HepG2 (cell line): ENCODE measurements around the gene RP2. TPM values are rescaled to one million over a fixed set of nuclear protein-coding genes. Genes with fewer than 3 reads are reported as not detected.

ENCODE experiments used
- ARID5B ChIP-seq: IDR thresholded peaks from 2 replicates; pipeline ENCODE4 v1.4.0; 2020; ENCODE audit warnings: mild to moderate bottlenecking, missing genetic modification reagents
- HES4 ChIP-seq: sonication (generic); formaldehyde crosslinking; IDR thresholded peaks from 2 replicates; pipeline ENCODE4 v1.9.0; 2021; ENCODE audit warnings: mild to moderate bottlenecking, missing genetic modification reagents, borderline replicate concordance
- KMT2B ChIP-seq: IDR thresholded peaks from 2 replicates; pipeline ENCODE4 v1.6.1; 2016; ENCODE audit warnings: missing genetic modification reagents, missing compliant biosample characterization
- NFE2 ChIP-seq: sonication (generic); formaldehyde crosslinking; IDR thresholded peaks from 2 replicates; pipeline ENCODE4 v1.4.0; 2020; ENCODE audit warnings: missing genetic modification reagents
- POLR2A ChIP-seq, 2 experiments: IDR thresholded peaks; 2 replicates each; pipeline ENCODE4 v1.6.1; 2011; ENCODE audit warnings: low read depth in 2 of 2, low read length in 2 of 2, mild to moderate bottlenecking in 1 of 2, moderate library complexity in 1 of 2; ENCODE audit not compliant: insufficient read depth in 1 of 2
- RBM22 ChIP-seq: fragments of 200-400 bp; formaldehyde crosslinking; optimal IDR thresholded peaks from 2 replicates; pipeline ENCODE3; 2017; ENCODE audit warnings: mild to moderate bottlenecking, low read length, moderate library complexity
- TBP ChIP-seq: sonication (generic); formaldehyde crosslinking; IDR thresholded peaks from 2 replicates; pipeline ENCODE4 v1.5.0; 2020; ENCODE audit warnings: missing genetic modification reagents
- ZC3H4 ChIP-seq: sonication (generic); formaldehyde crosslinking; IDR thresholded peaks from 2 replicates; pipeline ENCODE4 v1.4.0; 2020; ENCODE audit warnings: missing genetic modification reagents, borderline replicate concordance
- ZNF30 ChIP-seq: sonication (generic); formaldehyde crosslinking; IDR thresholded peaks from 2 replicates; pipeline ENCODE4 v1.5.0; 2020; ENCODE audit warnings: mild to moderate bottlenecking, missing genetic modification reagents
- ZNF34 ChIP-seq: sonication (generic); formaldehyde crosslinking; IDR thresholded peaks from 2 replicates; pipeline ENCODE4 v1.4.0; 2020; ENCODE audit warnings: mild to moderate bottlenecking, missing genetic modification reagents, borderline replicate concordance
- ZNF605 ChIP-seq: sonication (generic); formaldehyde crosslinking; IDR thresholded peaks from 2 replicates; pipeline ENCODE4 v1.8.0; 2022; ENCODE audit warnings: mild to moderate bottlenecking, missing genetic modification reagents
- ZNF781 ChIP-seq: sonication (generic); formaldehyde crosslinking; IDR thresholded peaks from 2 replicates; pipeline ENCODE4 v1.5.1; 2020; ENCODE audit warnings: borderline replicate concordance, mild to moderate bottlenecking, missing genetic modification reagents; ENCODE audit errors: not compliant biosample characterization
- ZNF83 ChIP-seq: sonication (generic); formaldehyde crosslinking; IDR thresholded peaks from 2 replicates; pipeline ENCODE4 v1.4.0; 2020; ENCODE audit warnings: missing genetic modification reagents, mild to moderate bottlenecking, borderline replicate concordance
- ZUFSP ChIP-seq: sonication (generic); formaldehyde crosslinking; IDR thresholded peaks from 2 replicates; pipeline ENCODE4 v1.9.0; 2021; ENCODE audit warnings: missing genetic modification reagents, mild to moderate bottlenecking, borderline replicate concordance
- polyA plus RNA-seq, 8 experiments: library from polyadenylated mRNA; depleted of rRNA in 3 of 8; stranded (reverse) in 7 of 8; unstranded in 1 of 8; fragments of >200 nt; fragmentation: Illumina TruSeq in 4 of 8; extraction: Trizol in 4 of 8; gene quantifications; 2 replicates each; pipeline versions ENCODE4 v1.2.1 to v1.2.3, GENCODE V29; 2011 to 2016; ENCODE audit warnings: low read depth in 4 of 8, missing spikeins in 1 of 8, mixed read lengths in 1 of 8; ENCODE audit not compliant: insufficient read depth in 1 of 8
- total RNA-seq, 5 experiments: library from RNA; depleted of rRNA; stranded (reverse); fragments of >200 nt; fragmentation: Illumina TruSeq; extraction: Trizol; gene quantifications; 2 replicates each; pipeline ENCODE4 v1.2.3, GENCODE V29; 2016; ENCODE audit warnings: low read depth in 1 of 5
- TF ChIP-seq, protein P1 (sequence below): sonication (generic); formaldehyde crosslinking; IDR thresholded peaks from 2 replicates; pipeline ENCODE4 v1.4.0; 2020; ENCODE audit warnings: mild to moderate bottlenecking, missing genetic modification reagents

RP2 gene
- total and polyA plus RNA-seq, 2 of the 13 experiments (the other 11 are each of a cell fraction or from before 2014, with no cell fraction given) = 5.0 to 9.9 TPM

DNA sequence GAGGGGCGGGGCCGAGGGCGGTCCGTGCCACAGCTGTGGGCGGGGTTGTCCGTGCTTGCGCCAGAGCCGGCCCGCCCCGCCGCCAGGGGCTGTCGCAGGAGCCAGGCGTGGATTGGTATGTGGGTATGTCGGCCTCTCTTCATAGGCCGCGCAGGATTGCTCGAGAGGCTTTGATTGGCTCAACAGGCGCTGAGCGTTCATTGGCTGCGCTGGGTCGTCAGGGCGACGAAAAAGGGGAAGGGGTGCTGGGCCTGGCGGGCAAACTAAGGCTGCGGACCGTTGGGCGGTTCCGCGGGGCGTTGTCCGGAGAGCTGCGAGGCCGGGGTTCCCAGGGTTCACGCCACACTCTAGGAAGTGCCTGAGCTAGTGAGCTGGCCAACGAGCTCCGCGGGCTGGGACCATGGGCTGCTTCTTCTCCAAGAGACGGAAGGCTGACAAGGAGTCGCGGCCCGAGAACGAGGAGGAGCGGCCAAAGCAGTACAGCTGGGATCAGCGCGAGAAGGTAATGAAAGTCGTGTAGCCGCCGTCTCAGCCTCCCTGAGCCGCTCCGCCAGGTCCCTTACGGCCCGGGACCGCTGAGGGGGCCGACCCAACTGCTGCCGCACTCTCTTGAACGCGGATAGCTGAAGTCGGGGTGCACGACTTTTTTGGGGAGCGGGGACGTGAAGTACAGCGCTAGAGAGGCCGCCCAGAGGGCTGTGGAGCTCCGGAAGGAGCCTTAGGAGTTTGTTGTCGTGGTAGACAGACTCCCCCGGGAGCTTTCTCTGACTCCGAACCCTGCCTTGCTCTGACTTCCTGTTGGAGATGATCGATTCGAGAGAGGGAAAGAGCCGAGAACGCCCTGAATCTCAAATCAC is at the start of gene RP2 (continued):
- no peak for TF ChIP-seq ZUFSP
- TF ChIP-seq NFE2 (CRISPR knock-in tag) = no peak
- TF ChIP-seq ZNF30 (CRISPR knock-in tag) = no peak
- TF ChIP-seq HES4 (CRISPR knock-in tag) = no peak
- peak; percentile 22 for TF ChIP-seq RBM22
- no peak for TF ChIP-seq ZC3H4 (CRISPR knock-in tag)
- no peak for TF ChIP-seq TBP (CRISPR knock-in tag)
- TF ChIP-seq, protein P1, sequence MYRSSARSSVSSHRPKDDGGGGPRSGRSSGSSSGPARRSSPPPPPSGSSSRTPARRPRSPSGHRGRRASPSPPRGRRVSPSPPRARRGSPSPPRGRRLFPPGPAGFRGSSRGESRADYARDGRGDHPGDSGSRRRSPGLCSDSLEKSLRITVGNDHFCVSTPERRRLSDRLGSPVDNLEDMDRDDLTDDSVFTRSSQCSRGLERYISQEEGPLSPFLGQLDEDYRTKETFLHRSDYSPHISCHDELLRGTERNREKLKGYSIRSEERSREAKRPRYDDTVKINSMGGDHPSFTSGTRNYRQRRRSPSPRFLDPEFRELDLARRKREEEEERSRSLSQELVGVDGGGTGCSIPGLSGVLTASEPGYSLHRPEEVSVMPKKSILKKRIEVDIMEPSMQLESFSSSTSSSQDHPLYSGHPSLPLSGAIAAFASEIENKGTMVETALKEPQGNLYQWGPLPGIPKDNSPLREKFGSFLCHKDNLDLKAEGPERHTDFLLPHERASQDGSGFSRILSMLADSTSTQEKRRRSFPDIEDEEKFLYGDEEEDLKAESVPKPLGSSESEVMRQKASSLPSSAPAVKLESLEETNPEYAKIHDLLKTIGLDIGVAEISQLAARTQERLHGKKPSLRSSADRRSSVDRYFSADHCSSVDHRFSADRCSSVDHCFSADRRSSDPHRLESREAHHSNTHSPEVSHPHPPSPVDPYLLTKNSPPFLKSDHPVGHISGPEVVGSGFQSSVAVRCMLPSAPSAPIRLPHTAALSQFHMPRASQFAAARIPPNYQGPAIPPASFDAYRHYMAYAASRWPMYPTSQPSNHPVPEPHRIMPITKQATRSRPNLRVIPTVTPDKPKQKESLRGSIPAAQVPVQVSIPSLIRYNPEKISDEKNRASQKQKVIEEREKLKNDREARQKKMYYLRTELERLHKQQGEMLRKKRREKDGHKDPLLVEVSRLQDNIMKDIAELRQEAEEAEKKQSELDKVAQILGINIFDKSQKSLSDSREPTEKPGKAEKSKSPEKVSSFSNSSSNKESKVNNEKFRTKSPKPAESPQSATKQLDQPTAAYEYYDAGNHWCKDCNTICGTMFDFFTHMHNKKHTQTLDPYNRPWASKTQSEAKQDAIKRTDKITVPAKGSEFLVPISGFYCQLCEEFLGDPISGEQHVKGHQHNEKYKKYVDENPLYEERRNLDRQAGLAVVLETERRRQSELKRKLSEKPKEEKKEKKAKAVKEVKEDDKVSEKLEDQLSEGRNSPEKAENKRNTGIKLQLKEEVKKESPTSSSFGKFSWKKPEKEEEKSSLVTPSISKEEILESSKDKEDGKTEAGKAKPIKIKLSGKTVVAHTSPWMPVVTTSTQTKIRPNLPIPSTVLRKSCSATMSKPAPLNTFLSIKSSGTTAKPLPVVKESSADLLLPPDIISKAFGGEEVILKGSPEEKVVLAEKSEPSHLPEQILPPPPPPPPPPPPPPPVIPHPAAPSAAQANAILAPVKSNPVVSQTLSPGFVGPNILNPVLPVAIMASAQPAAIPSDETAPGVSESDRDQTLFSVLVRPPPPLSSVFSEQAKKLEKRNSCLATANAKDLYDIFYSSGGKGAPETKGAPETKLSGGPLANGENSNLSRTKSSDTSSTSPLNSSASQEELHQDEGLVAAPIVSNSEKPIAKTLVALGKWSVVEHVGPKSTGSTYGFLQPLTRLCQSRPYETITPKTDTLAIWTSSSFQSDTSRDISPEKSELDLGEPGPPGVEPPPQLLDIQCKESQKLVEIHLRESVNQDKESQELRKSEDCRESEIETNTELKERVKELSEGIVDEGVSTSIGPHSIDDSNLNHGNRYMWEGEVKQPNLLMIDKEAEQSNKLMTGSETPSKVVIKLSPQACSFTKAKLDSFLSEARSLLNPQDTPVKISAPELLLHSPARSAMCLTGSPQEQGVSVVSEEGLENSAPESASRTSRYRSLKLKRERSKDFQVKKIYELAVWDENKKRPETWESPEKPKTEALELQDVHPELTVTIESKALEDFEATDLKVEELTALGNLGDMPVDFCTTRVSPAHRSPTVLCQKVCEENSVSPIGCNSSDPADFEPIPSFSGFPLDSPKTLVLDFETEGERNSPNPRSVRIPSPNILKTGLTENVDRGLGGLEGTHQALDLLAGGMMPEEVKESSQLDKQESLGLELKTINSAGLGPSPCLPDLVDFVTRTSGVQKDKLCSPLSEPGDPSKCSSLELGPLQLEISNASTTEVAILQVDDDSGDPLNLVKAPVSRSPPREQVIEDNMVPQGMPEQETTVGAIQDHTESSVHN (CRISPR knock-in tag) = no peak
- TF ChIP-seq KMT2B = peak; percentile 47; the same call in 1 of the 2 replicates
- TF ChIP-seq POLR2A (IDR thresholded peaks at IDR 0.05; ENCODE audit: insufficient read depth in 1 of 2, low read depth in 2 of 2, low read length in 2 of 2) = peak; percentile 71 to 86
- TF ChIP-seq ZNF34 (CRISPR knock-in tag) = no peak
- no peak for TF ChIP-seq ZNF781 (CRISPR knock-in tag)
- no peak for TF ChIP-seq ARID5B
- TF ChIP-seq ZNF83 = no peak
- peak; percentile 56; the same call in 1 of the 2 replicates for TF ChIP-seq ZNF605
